Endothelial cell of umbilical vein (primary cell): ENCODE data around the gene KREMEN1. TPM values are rescaled to one million over a fixed set of nuclear protein-coding genes. Genes with fewer than 3 reads are reported as not detected.

ENCODE experiments used
- BruUV-seq: library from RNA; stranded (reverse); fragments of 400-500 nt; replicated peaks from 2 replicates; lab custom pipeline; 2021; lab: Mats Ljungman, UMichigan
- CTCF ChIA-PET: fragments of 300-600, 350-600 bp; sonication (Branson Sonifier 250); formaldehyde crosslinking; loops from one replicate; lab custom pipeline; 2021; ENCODE audit warnings: antibody characterized with exemption, inconsistent platforms; lab: Charles Lee
- POLR2A ChIA-PET: fragments of 300-600, 350-600 bp; sonication (Branson Sonifier 250); formaldehyde crosslinking; loops from one replicate; lab custom pipeline; 2021; ENCODE audit warnings: antibody characterized with exemption, inconsistent platforms; lab: Charles Lee
- DNase-seq: peaks from one replicate; pipeline ENCODE4 v3.0.0-alpha.2; 2011; ENCODE audit warnings: low read depth, low spot score
- FAIRE-seq: peaks from 2 replicates; lab custom pipeline; 2011; peaks lifted over from hg19 to GRCh38; lab: Jason Lieb, UNC
- H2AFZ ChIP-seq: 2 replicates; pipeline ENCODE4 v1.6.0; 2012; ENCODE audit warnings: low read depth, low read length, control low read depth, inconsistent platforms
- H3K27ac ChIP-seq: 2 replicates; pipeline ENCODE4 v1.5.1; 2011; ENCODE audit warnings: low read depth, mild to moderate bottlenecking, control low read depth, low read length, moderate library complexity; ENCODE audit not compliant: insufficient read depth
- H3K27me3 ChIP-seq, 2 experiments: 2 replicates each; pipeline versions ENCODE4 v1.6.0 to v1.6.1; 2011; ENCODE audit warnings: low read length in 2 of 2, mixed read lengths in 1 of 2; ENCODE audit not compliant: control insufficient read depth in 2 of 2, insufficient read depth in 2 of 2
- H3K36me3 ChIP-seq, 2 experiments: 2 replicates in 1 of 2; 3 replicates in 1 of 2; pipeline ENCODE4 v1.5.1; 2011; ENCODE audit warnings: low read length in 2 of 2, mild to moderate bottlenecking in 1 of 2, moderate library complexity in 1 of 2; ENCODE audit not compliant: control insufficient read depth in 2 of 2, insufficient read depth in 2 of 2; ENCODE audit errors: extremely low read depth in 1 of 2
- H3K4me1 ChIP-seq: 3 replicates; pipeline ENCODE4 v1.5.1; 2011; ENCODE audit warnings: mild to moderate bottlenecking, low read length; ENCODE audit not compliant: control insufficient read depth, insufficient read depth; ENCODE audit errors: extremely low read depth
- H3K4me2 ChIP-seq: 2 replicates; pipeline ENCODE4 v1.6.1; 2011; ENCODE audit warnings: low read length, control low read depth, mixed read lengths; ENCODE audit not compliant: insufficient read depth
- H3K4me3 ChIP-seq, 3 experiments: fragments of 200-600 bp in 1 of 3; sonication (generic), shearing (Covaris generic) in 1 of 3; replicated peaks in 1 of 3; 2 replicates each; pipeline ENCODE4 v1.5.1; 2011 to 2016; ENCODE audit warnings: control low read depth in 3 of 3, low read length in 3 of 3, mild to moderate bottlenecking in 2 of 3, inconsistent platforms in 1 of 3, low read depth in 1 of 3, moderate library complexity in 1 of 3; ENCODE audit not compliant: insufficient read depth in 1 of 3
- H3K79me2 ChIP-seq: 2 replicates; pipeline ENCODE4 v1.6.0; 2012; ENCODE audit warnings: low read length, inconsistent platforms; ENCODE audit not compliant: control insufficient read depth, insufficient read depth
- H3K9ac ChIP-seq: replicated peaks from 2 replicates; pipeline ENCODE3; 2011; ENCODE audit warnings: low read length, control low read depth; ENCODE audit not compliant: insufficient read depth; ENCODE audit errors: extremely low read depth
- H3K9me1 ChIP-seq: replicated peaks from 3 replicates; pipeline ENCODE4 v1.6.0; 2011; ENCODE audit warnings: mild to moderate bottlenecking, low read length; ENCODE audit not compliant: control insufficient read depth, insufficient read depth; ENCODE audit errors: extremely low read depth
- H3K9me3 ChIP-seq: replicated peaks from 2 replicates; pipeline ENCODE4 v1.5.1; 2012; ENCODE audit warnings: low read length, inconsistent platforms; ENCODE audit not compliant: control insufficient read depth, insufficient read depth
- H4K20me1 ChIP-seq: replicated peaks from 2 replicates; pipeline ENCODE3; 2011; ENCODE audit warnings: mild to moderate bottlenecking, low read length; ENCODE audit not compliant: control insufficient read depth, insufficient read depth; ENCODE audit errors: extremely low read depth
- EZH2 ChIP-seq: IDR thresholded peaks from 2 replicates; pipeline ENCODE4 v1.6.1; 2012; ENCODE audit warnings: borderline replicate concordance, low read depth, mild to moderate bottlenecking, moderate library complexity, low read length, inconsistent platforms; ENCODE audit not compliant: severe bottlenecking
- FOS ChIP-seq: IDR thresholded peaks from 2 replicates; pipeline ENCODE4 v1.6.1; 2011; ENCODE audit warnings: mild to moderate bottlenecking, low read length, moderate library complexity, borderline replicate concordance; ENCODE audit not compliant: insufficient read depth
- GATA2 ChIP-seq: IDR thresholded peaks from 2 replicates; pipeline ENCODE4 v1.7.0; 2011; ENCODE audit warnings: low read depth, mild to moderate bottlenecking, moderate library complexity, mixed read lengths, low read length; ENCODE audit not compliant: insufficient read length, insufficient read depth
- JUN ChIP-seq: IDR thresholded peaks from 2 replicates; pipeline ENCODE4 v1.6.1; 2011; ENCODE audit warnings: borderline replicate concordance, low read depth; ENCODE audit not compliant: insufficient read length, insufficient read depth
- MAX ChIP-seq: IDR thresholded peaks from 2 replicates; pipeline ENCODE4 v1.6.1; 2011; ENCODE audit not compliant: insufficient read depth, insufficient read length
- MYC ChIP-seq: IDR thresholded peaks from one replicate; pipeline ENCODE4 v1.6.1; 2011; ENCODE audit warnings: mild to moderate bottlenecking, low read depth, low read length
- POLR2A ChIP-seq: IDR thresholded peaks from 2 replicates; pipeline ENCODE4 v1.6.1; 2012; ENCODE audit warnings: low read depth, mild to moderate bottlenecking, control low read depth, low read length
- POLR2AphosphoS5 ChIP-seq: IDR thresholded peaks from 2 replicates; pipeline ENCODE4 v1.6.1; 2012; ENCODE audit warnings: low read depth, mild to moderate bottlenecking, control low read depth, low read length, moderate library complexity; ENCODE audit not compliant: insufficient read depth
- dilution Hi-C: fragments of 300-500 bp; cut with MboI; formaldehyde crosslinking; loops from one replicate; pipeline ENCODE4 v1.15.0; 2019; ENCODE audit warnings: low sequenced_read_pairs; ENCODE audit not compliant: extremely low pct_ligation_motif_present
- intact Hi-C: fragments of 100-400 bp; cut with micrococcal nuclease; formaldehyde crosslinking; loops from one replicate; pipeline ENCODE4 v1.10.0; 2022
- polyA plus RNA-seq, 4 experiments: library from polyadenylated mRNA; depleted of rRNA in 3 of 4; stranded (reverse) in 3 of 4; unstranded in 1 of 4; fragments of >200 nt; gene quantifications; 2 replicates each; pipeline versions ENCODE4 v1.2.1 to v1.2.3, GENCODE V29; 2011 to 2012; ENCODE audit warnings: missing spikeins in 1 of 4
- total RNA-seq: library from RNA; stranded (reverse); gene quantifications from 2 replicates; pipeline ENCODE4 v1.2.3, GENCODE V29; 2021
- TF ChIP-seq, protein P1 (sequence below), 2 donors: IDR thresholded peaks; 1 replicate in 1 of 2; 2 replicates in 1 of 2; pipeline ENCODE4 v1.5.1; 2011; ENCODE audit warnings: low read length in 2 of 2, mild to moderate bottlenecking in 2 of 2, moderate library complexity in 2 of 2, control low read depth in 1 of 2, inconsistent platforms in 1 of 2, low read depth in 1 of 2; ENCODE audit not compliant: insufficient read depth in 1 of 2; ENCODE audit errors: extremely low read depth in 1 of 2

KREMEN1 gene
- total and polyA plus RNA-seq, 2 donors (not counting 3 experiments of a cell fraction or from before 2014, with no cell fraction given) = 0.58 to 1.1 TPM

DNA sequence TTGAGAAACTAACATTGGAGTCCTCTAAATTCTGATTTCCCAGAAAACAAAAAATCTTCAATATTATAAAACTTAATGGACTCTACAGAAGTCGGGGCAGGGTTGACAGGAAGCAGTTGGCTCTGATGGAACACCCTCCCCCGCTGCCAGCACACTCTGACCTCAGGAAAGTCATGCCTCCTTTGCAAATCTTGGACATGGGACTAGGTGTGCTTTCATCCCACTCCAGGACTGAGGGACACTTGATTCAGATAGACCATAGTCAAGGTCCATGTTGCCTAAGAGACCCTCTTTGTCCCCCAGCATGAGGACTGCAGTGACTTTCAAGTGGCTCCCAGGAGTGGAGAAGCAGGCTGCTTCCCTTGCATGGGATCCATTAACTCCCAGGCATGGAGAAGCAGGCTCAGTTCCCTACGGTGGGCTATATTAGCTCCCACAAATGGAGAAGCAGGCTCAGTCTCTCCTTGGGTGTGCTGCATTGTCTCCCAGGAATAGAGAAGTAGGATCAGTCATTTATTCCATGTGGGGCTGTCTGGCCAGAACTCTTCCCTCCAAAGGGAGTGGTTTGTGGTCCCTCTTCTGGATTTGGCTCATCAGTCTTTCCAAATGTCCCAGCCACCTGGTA lies 49.6 kb upstream of the KREMEN1 start:
- no peak overlapping the region for H3K4me3 ChIP-seq
- H3K27me3 ChIP-seq = no peaks in the 10 kb centered on the region
- TF ChIP-seq, protein P1, sequence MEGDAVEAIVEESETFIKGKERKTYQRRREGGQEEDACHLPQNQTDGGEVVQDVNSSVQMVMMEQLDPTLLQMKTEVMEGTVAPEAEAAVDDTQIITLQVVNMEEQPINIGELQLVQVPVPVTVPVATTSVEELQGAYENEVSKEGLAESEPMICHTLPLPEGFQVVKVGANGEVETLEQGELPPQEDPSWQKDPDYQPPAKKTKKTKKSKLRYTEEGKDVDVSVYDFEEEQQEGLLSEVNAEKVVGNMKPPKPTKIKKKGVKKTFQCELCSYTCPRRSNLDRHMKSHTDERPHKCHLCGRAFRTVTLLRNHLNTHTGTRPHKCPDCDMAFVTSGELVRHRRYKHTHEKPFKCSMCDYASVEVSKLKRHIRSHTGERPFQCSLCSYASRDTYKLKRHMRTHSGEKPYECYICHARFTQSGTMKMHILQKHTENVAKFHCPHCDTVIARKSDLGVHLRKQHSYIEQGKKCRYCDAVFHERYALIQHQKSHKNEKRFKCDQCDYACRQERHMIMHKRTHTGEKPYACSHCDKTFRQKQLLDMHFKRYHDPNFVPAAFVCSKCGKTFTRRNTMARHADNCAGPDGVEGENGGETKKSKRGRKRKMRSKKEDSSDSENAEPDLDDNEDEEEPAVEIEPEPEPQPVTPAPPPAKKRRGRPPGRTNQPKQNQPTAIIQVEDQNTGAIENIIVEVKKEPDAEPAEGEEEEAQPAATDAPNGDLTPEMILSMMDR (IDR thresholded peaks at IDR 0.05; ENCODE audit: extremely low read depth in 1 of 2, insufficient read depth in 1 of 2, low read depth in 1 of 2, low read length in 2 of 2) = no peak
- TF ChIP-seq MYC (no peak), GATA2 (no peak), FOS (no peak), MAX (no peak), JUN (no peak), EZH2 (no peak), POLR2A (no peak), POLR2AphosphoS5 (no peak)
- H3K4me1 ChIP-seq = peaks cover 14% of the 10 kb centered on the region
- no peaks in the 10 kb centered on the region for H4K20me1 ChIP-seq
- CTCF ChIA-PET = interaction anchor here (0.7 to 1.5 kb wide), 3 partner anchors 10 to 202 kb away, joined by 3 to 8 read pairs (median 4); no protein-coding TSS in a partner anchor
- H3K36me3 ChIP-seq = no peaks in the 10 kb centered on the region
- dilution Hi-C loops (loop anchor here (25.0 kb wide), 1 partner anchor 111 kb away; no protein-coding TSS in a partner anchor), intact Hi-C loops (no loop called here)
- peak overlapping the region; percentile 28 for H3K4me2 ChIP-seq
- H3K79me2 ChIP-seq = no peaks in the 10 kb centered on the region
- no peak overlapping the region for H3K9ac ChIP-seq
- no peaks in the 10 kb centered on the region for H3K9me3 ChIP-seq
- peak; percentile 7 for DNase-seq
- POLR2A ChIA-PET = no interaction called here
- no peak overlapping the region for H2AFZ ChIP-seq
- H3K27ac ChIP-seq = no peak overlapping the region
- peak; percentile 33 for FAIRE-seq
- no peaks in the 10 kb centered on the region for H3K9me1 ChIP-seq
- no TSS peak for BruUV-seq
